ENCODE measurements around the gene EXOC2.

DNA sequence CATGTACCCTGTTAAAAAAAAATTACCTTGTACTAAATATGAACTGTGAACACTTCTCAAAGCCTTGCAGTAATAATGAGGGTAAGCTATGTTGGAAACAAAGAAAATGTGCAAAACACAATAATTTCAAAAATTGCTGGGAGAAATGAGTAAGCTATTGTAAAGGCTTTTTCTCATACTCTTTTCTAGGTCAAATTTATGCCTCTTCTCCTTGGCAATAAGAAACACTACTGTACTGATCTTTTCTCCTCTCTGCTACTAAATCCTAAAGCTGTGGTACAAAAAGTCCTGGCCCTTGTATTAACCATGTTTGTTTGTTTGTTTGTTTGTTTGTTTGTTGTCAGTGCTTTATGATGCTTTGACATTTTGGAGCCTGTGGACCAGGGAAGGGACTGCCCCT lies 18.5 kb downstream of the EXOC2 start:
- TF ChIP-seq, protein P1, sequence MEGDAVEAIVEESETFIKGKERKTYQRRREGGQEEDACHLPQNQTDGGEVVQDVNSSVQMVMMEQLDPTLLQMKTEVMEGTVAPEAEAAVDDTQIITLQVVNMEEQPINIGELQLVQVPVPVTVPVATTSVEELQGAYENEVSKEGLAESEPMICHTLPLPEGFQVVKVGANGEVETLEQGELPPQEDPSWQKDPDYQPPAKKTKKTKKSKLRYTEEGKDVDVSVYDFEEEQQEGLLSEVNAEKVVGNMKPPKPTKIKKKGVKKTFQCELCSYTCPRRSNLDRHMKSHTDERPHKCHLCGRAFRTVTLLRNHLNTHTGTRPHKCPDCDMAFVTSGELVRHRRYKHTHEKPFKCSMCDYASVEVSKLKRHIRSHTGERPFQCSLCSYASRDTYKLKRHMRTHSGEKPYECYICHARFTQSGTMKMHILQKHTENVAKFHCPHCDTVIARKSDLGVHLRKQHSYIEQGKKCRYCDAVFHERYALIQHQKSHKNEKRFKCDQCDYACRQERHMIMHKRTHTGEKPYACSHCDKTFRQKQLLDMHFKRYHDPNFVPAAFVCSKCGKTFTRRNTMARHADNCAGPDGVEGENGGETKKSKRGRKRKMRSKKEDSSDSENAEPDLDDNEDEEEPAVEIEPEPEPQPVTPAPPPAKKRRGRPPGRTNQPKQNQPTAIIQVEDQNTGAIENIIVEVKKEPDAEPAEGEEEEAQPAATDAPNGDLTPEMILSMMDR (IDR thresholded peaks at IDR 0.05; ENCODE audit: low read depth, low read length, poor library complexity, severe bottlenecking) = no peak
- no peak for TF ChIP-seq EZH2phosphoT487 (IDR thresholded peaks at IDR 0.05; ENCODE audit: borderline replicate concordance, low read length)

Measured in DOHH2 (cell line).